Mesendoderm (in vitro differentiated cells): ENCODE data around the gene SYCE3.

Experiments used
- DNase-seq: peaks from one replicate; pipeline ENCODE4 v3.0.0; 2013
- H2AK5ac ChIP-seq: 2 replicates; pipeline ENCODE4 v1.6.1; 2013; ENCODE audit warnings: low read length, inconsistent platforms
- H2BK120ac ChIP-seq: 2 replicates; pipeline ENCODE4 v1.6.1; 2013; ENCODE audit warnings: low read depth, mild to moderate bottlenecking, low read length, moderate library complexity, mixed read lengths
- H2BK15ac ChIP-seq: replicated peaks from 2 replicates; pipeline ENCODE4 v1.6.1; 2013; ENCODE audit warnings: low read depth, mild to moderate bottlenecking, moderate library complexity
- H2BK5ac ChIP-seq: 2 replicates; pipeline ENCODE4 v1.6.1; 2013; ENCODE audit warnings: low read length, inconsistent platforms
- H3K18ac ChIP-seq: 2 replicates; pipeline ENCODE4 v1.6.1; 2013; ENCODE audit warnings: mild to moderate bottlenecking, low read length, mixed read lengths
- H3K23ac ChIP-seq: one replicate; pipeline ENCODE4 v1.6.1; 2013; ENCODE audit warnings: low read length
- H3K27ac ChIP-seq: 2 replicates; pipeline ENCODE4 v1.5.1; 2013; ENCODE audit warnings: low read depth, mild to moderate bottlenecking, inconsistent platforms, low read length, moderate library complexity
- H3K27me3 ChIP-seq: 2 replicates; pipeline ENCODE4 v1.6.1; 2013; ENCODE audit warnings: low read length, control low read depth, mild to moderate bottlenecking, inconsistent platforms; ENCODE audit not compliant: insufficient read depth, poor library complexity
- H3K36me3 ChIP-seq: 2 replicates; pipeline ENCODE4 v1.6.1; 2013; ENCODE audit warnings: low read length, inconsistent platforms; ENCODE audit not compliant: control insufficient read depth, insufficient read depth
- H3K4ac ChIP-seq: one replicate; pipeline ENCODE4 v1.6.1; 2013; ENCODE audit warnings: low read depth, mild to moderate bottlenecking, low read length, moderate library complexity
- H3K4me1 ChIP-seq: 2 replicates; pipeline ENCODE4 v1.6.1; 2013; ENCODE audit warnings: low read depth, low read length, inconsistent platforms; ENCODE audit not compliant: control insufficient read depth
- H3K4me2 ChIP-seq: 2 replicates; pipeline ENCODE4 v1.6.1; 2013; ENCODE audit warnings: low read length
- H3K4me3 ChIP-seq: 2 replicates; pipeline ENCODE4 v1.5.1; 2013; ENCODE audit warnings: mild to moderate bottlenecking, low read length
- H3K56ac ChIP-seq: one replicate; pipeline ENCODE4 v1.6.1; 2013; ENCODE audit warnings: low read length
- H3K79me1 ChIP-seq: 2 replicates; pipeline ENCODE4 v1.6.1; 2013; ENCODE audit warnings: low read length, inconsistent platforms
- H3K79me2 ChIP-seq: 2 replicates; pipeline ENCODE4 v1.6.1; 2013; ENCODE audit warnings: mild to moderate bottlenecking, low read length; ENCODE audit not compliant: control insufficient read depth, insufficient read depth
- H3K9ac ChIP-seq: 2 replicates; pipeline ENCODE4 v1.6.1; 2013; ENCODE audit warnings: low read length, inconsistent platforms
- H4K5ac ChIP-seq: one replicate; pipeline ENCODE4 v1.6.1; 2013; ENCODE audit warnings: low read length
- H4K8ac ChIP-seq: one replicate; pipeline ENCODE4 v1.6.1; 2013; ENCODE audit warnings: low read depth, mild to moderate bottlenecking, control low read depth, low read length, moderate library complexity
- WGBS: extraction: QIAGEN DNeasy Blood & Tissue Kit; methylation state at CpG from one replicate; pipeline ENCODE4 v1.1.7; 2013; ENCODE audit warnings: low lambda C conversion rate, missing lambda C conversion rate; ENCODE audit not compliant: insufficient coverage; ENCODE audit errors: extremely low coverage; 5-methylcytosine and 5-hydroxymethylcytosine counted together

SYCE3 gene

GRCh38 chr22:50572965-50573364 lies 10.2 kb upstream of the SYCE3 start:
- H3K79me1 ChIP-seq, result no peaks in the 10 kb centered on the region
- no peak overlapping the region for H2AK5ac ChIP-seq
- WGBS, result no CpG with 5 or more reads among the region's 11 CpGs
- H2BK120ac ChIP-seq, result no peak overlapping the region
- no peak overlapping the region for H3K27ac ChIP-seq
- H3K9ac ChIP-seq, result no peak overlapping the region
- H3K79me2 ChIP-seq, result no peaks in the 10 kb centered on the region
- H2BK15ac ChIP-seq, result no peak overlapping the region
- H3K4me2 ChIP-seq, result no peak overlapping the region
- no peak overlapping the region for H3K18ac ChIP-seq
- no peak overlapping the region for H3K23ac ChIP-seq
- no peak overlapping the region for H3K4ac ChIP-seq
- DNase-seq, result no peak
- no peaks in the 10 kb centered on the region for H3K4me1 ChIP-seq
- peaks cover 24% of the 10 kb centered on the region for H3K36me3 ChIP-seq
- H3K27me3 ChIP-seq, result no peaks in the 10 kb centered on the region
- H4K5ac ChIP-seq, result no peak overlapping the region
- H2BK5ac ChIP-seq, result no peak overlapping the region
- H3K56ac ChIP-seq, result no peak overlapping the region
- H4K8ac ChIP-seq, result no peak overlapping the region
- no peak overlapping the region for H3K4me3 ChIP-seq

- Histone ChIP-seq H3K56ac (no peak overlapping the region), H3K4me1 (no peaks in the 10 kb centered on the region), H4K5ac (no peak overlapping the region), H3K4ac (no peak overlapping the region), H3K36me3 (peaks cover 24% of the 10 kb centered on the region), H3K23ac (no peak overlapping the region), H3K27me3 (no peaks in the 10 kb centered on the region), H2BK5ac (no peak overlapping the region), H3K79me2 (no peaks in the 10 kb centered on the region), H2BK120ac (no peak overlapping the region), H2BK15ac (no peak overlapping the region), H3K27ac (no peak overlapping the region), H3K79me1 (no peaks in the 10 kb centered on the region), H4K8ac (no peak overlapping the region), H3K18ac (no peak overlapping the region), H2AK5ac (no peak overlapping the region), H3K4me3 (no peak overlapping the region), H3K9ac (no peak overlapping the region), H3K4me2 (no peak overlapping the region)
- WGBS, result no CpG with 5 or more reads among the region's 26 CpGs
- DNase-seq, result no peak
These were observed 8.8 kb upstream of the SYCE3 start for GRCh38 chr22:50571264-50572175.

GRCh38 chr22:50570861-50571260 lies 8.1 kb upstream of the SYCE3 start:
- no CpG with 5 or more reads among the region's 12 CpGs for WGBS
- no peak overlapping the region for H3K9ac ChIP-seq
- no peaks in the 10 kb centered on the region for H3K4me1 ChIP-seq
- H2BK15ac ChIP-seq, result no peak overlapping the region
- no peak overlapping the region for H3K18ac ChIP-seq
- DNase-seq, result no peak
- no peak overlapping the region for H3K4me2 ChIP-seq
- no peak overlapping the region for H2BK5ac ChIP-seq
- H3K23ac ChIP-seq, result no peak overlapping the region
- H3K36me3 ChIP-seq, result peaks cover 24% of the 10 kb centered on the region
- no peak overlapping the region for H2AK5ac ChIP-seq
- H2BK120ac ChIP-seq, result no peak overlapping the region
- no peak overlapping the region for H3K56ac ChIP-seq
- H3K4me3 ChIP-seq, result no peak overlapping the region
- no peak overlapping the region for H4K5ac ChIP-seq
- H4K8ac ChIP-seq, result no peak overlapping the region
- no peaks in the 10 kb centered on the region for H3K79me2 ChIP-seq
- H3K27me3 ChIP-seq, result no peaks in the 10 kb centered on the region
- H3K27ac ChIP-seq, result no peak overlapping the region
- H3K79me1 ChIP-seq, result no peaks in the 10 kb centered on the region
- no peak overlapping the region for H3K4ac ChIP-seq

- DNase-seq, result no peak
- Histone ChIP-seq H3K9ac (no peak overlapping the region), H3K4me1 (no peaks in the 10 kb centered on the region), H3K23ac (no peak overlapping the region), H3K36me3 (peaks cover 21% of the 10 kb centered on the region), H3K4ac (no peak overlapping the region), H3K18ac (no peak overlapping the region), H2BK5ac (no peak overlapping the region), H2BK15ac (no peak overlapping the region), H3K4me3 (no peak overlapping the region), H3K27ac (no peak overlapping the region), H3K56ac (no peak overlapping the region), H2BK120ac (no peak overlapping the region), H3K27me3 (no peaks in the 10 kb centered on the region), H3K79me2 (no peaks in the 10 kb centered on the region), H2AK5ac (no peak overlapping the region), H4K8ac (no peak overlapping the region), H3K79me1 (no peaks in the 10 kb centered on the region), H3K4me2 (no peak overlapping the region), H4K5ac (no peak overlapping the region)
- WGBS, result no CpG with 5 or more reads among the region's 13 CpGs
These were observed 7.3 kb upstream of the SYCE3 start for GRCh38 chr22:50569896-50570535.

- DNase-seq, result no peak
- no CpG with 5 or more reads among the region's 8 CpGs for WGBS
- no peak overlapping the region for H3K23ac ChIP-seq
These were observed 6.3 kb upstream of the SYCE3 start for GRCh38 chr22:50569041-50569459.

More at GRCh38 chr22:50569041-50569459, 6.3 kb upstream of the SYCE3 start:
- H3K4me1 ChIP-seq, result no peaks in the 10 kb centered on the region
- H2BK5ac ChIP-seq, result no peak overlapping the region
- H3K18ac ChIP-seq, result no peak overlapping the region
- H3K9ac ChIP-seq, result no peak overlapping the region
- no peak overlapping the region for H2AK5ac ChIP-seq
- no peak overlapping the region for H2BK15ac ChIP-seq
- H3K27me3 ChIP-seq, result no peaks in the 10 kb centered on the region
- no peak overlapping the region for H3K27ac ChIP-seq
- no peak overlapping the region for H4K8ac ChIP-seq
- H3K4me3 ChIP-seq, result no peak overlapping the region
- no peak overlapping the region for H2BK120ac ChIP-seq
- H3K4ac ChIP-seq, result no peak overlapping the region
- H3K36me3 ChIP-seq, result peaks cover 19% of the 10 kb centered on the region
- no peaks in the 10 kb centered on the region for H3K79me2 ChIP-seq
- no peak overlapping the region for H4K5ac ChIP-seq
- H3K4me2 ChIP-seq, result no peak overlapping the region
- no peaks in the 10 kb centered on the region for H3K79me1 ChIP-seq
- no peak overlapping the region for H3K56ac ChIP-seq
